ENCODE results near the gene FAT3. TPM values are rescaled to one million over a fixed set of nuclear protein-coding genes. Genes with fewer than 3 reads are reported as not detected.

The FAT3 gene
- total RNA-seq, 4 donors from 2014 or later = 1.8 to 9.8 (median 2.5) TPM

GRCh38 chr11:92227230-92227814 lies 2.7 kb downstream of the FAT3 start:
- H3K4me1 ChIP-seq = peaks cover 0 to 42% (median 0%) of the 10 kb centered on the region in 4 donors
- no peak for DNase-seq (ENCODE audit: low spot score in 2 of 2)
- H3K27ac ChIP-seq = no peak overlapping the region
- peak overlapping the region in 3 of 4 donors; percentile 12 to 55 (median 26) for H3K4me3 ChIP-seq
- H3K27me3 ChIP-seq = peaks cover 0 to 68% of the 10 kb centered on the region in 2 donors
- TF ChIP-seq CTCF (IDR thresholded peaks at IDR 0.05) (no peak), POLR2A (IDR thresholded peaks at IDR 0.05) (no peak), EP300 (IDR thresholded peaks at IDR 0.05) (no peak)
- no peaks in the 10 kb centered on the region for H3K9me3 ChIP-seq
- WGBS, 2 donors = 18 to 26% methylated on average over 13 of the region's 13 CpGs
- no peaks in the 10 kb centered on the region for H3K36me3 ChIP-seq

GRCh38 chr11:92227959-92228935 lies 3.6 kb downstream of the FAT3 start:
- H3K4me1 ChIP-seq = peaks cover 0 to 42% (median 0%) of the 10 kb centered on the region in 4 donors
- no peak overlapping the region for H3K27ac ChIP-seq
- no peaks in the 10 kb centered on the region for H3K36me3 ChIP-seq
- no peak overlapping the region for H3K4me3 ChIP-seq
- WGBS, 2 donors = 58 to 71% methylated on average over 6 of the region's 6 CpGs
- peaks cover 0 to 58% of the 10 kb centered on the region in 2 donors for H3K27me3 ChIP-seq
- DNase-seq (ENCODE audit: low spot score in 2 of 2) = no peak
- no peaks in the 10 kb centered on the region for H3K9me3 ChIP-seq
- TF ChIP-seq CTCF (IDR thresholded peaks at IDR 0.05) (no peak), EP300 (IDR thresholded peaks at IDR 0.05) (no peak), POLR2A (IDR thresholded peaks at IDR 0.05) (no peak)

- TF ChIP-seq EP300 (IDR thresholded peaks at IDR 0.05) = no peak
- TF ChIP-seq CTCF (IDR thresholded peaks at IDR 0.05) = no peak
- TF ChIP-seq POLR2A (IDR thresholded peaks at IDR 0.05) = no peak
Measured at GRCh38 chr11:92236856-92237255, 12.2 kb downstream of the FAT3 start.

GRCh38 chr11:92240916-92241315 lies 16.3 kb downstream of the FAT3 start:
- Histone ChIP-seq H3K4me1 (no peaks in the 10 kb centered on the region), H3K27ac (no peak overlapping the region), H3K36me3 (no peaks in the 10 kb centered on the region), H3K4me3 (no peak overlapping the region), H3K9me3 (no peaks in the 10 kb centered on the region), H3K27me3 (no peaks in the 10 kb centered on the region)
- DNase-seq (ENCODE audit: low spot score in 2 of 2) = no peak
- no peak for TF ChIP-seq EP300 (IDR thresholded peaks at IDR 0.05)
- no peak for TF ChIP-seq POLR2A (IDR thresholded peaks at IDR 0.05)
- no peak for TF ChIP-seq CTCF (IDR thresholded peaks at IDR 0.05)
- WGBS, 2 donors = 10 to 18% methylated on average over 1 of the region's 1 CpG

More at GRCh38 chr11:92236856-92237255, 12.2 kb downstream of the FAT3 start:
- no peak overlapping the region for H3K4me3 ChIP-seq
- H3K4me1 ChIP-seq = no peaks in the 10 kb centered on the region
- H3K27me3 ChIP-seq = no peaks in the 10 kb centered on the region
- no peaks in the 10 kb centered on the region for H3K9me3 ChIP-seq
- no peak for DNase-seq (ENCODE audit: low spot score in 2 of 2)
- no peak overlapping the region for H3K27ac ChIP-seq
- 63 to 82% methylated on average over 1 of the region's 1 CpG for WGBS, 2 donors
- H3K36me3 ChIP-seq = no peaks in the 10 kb centered on the region

Data from tibial nerve (tissue), 4 donors.